Upper lobe of left lung (tissue), 4 donors: ENCODE results near the gene GALNT2.

Source experiments
- EP300 ChIP-seq, 4 donors: sonication (generic); formaldehyde crosslinking; IDR thresholded peaks; one replicate each; pipeline ENCODE4 v1.5.1; 2017; ENCODE audit warnings: antibody characterized with exemption in 4 of 4, control low read depth in 2 of 4
- POLR2A ChIP-seq, 4 donors: fragments of 450-650 bp; IDR thresholded peaks; one replicate each; pipeline ENCODE4 v1.5.1; 2016 to 2017; ENCODE audit warnings: antibody characterized with exemption in 4 of 4, mild to moderate bottlenecking in 2 of 4
- POLR2AphosphoS5 ChIP-seq, 2 donors: sonication (generic); formaldehyde crosslinking; IDR thresholded peaks; one replicate each; pipeline ENCODE4 v1.5.1; 2017; ENCODE audit warnings: antibody characterized with exemption in 2 of 2
- TF ChIP-seq, protein P1 (sequence below), 6 experiments: fragments of 450-650 bp in 4 of 6; fragments of 200-600 bp in 2 of 6; sonication (generic) in 2 of 6; IDR thresholded peaks; one replicate each; pipeline ENCODE4 v1.5.1; 2016 to 2019; ENCODE audit warnings: antibody characterized with exemption in 6 of 6

DNA sequence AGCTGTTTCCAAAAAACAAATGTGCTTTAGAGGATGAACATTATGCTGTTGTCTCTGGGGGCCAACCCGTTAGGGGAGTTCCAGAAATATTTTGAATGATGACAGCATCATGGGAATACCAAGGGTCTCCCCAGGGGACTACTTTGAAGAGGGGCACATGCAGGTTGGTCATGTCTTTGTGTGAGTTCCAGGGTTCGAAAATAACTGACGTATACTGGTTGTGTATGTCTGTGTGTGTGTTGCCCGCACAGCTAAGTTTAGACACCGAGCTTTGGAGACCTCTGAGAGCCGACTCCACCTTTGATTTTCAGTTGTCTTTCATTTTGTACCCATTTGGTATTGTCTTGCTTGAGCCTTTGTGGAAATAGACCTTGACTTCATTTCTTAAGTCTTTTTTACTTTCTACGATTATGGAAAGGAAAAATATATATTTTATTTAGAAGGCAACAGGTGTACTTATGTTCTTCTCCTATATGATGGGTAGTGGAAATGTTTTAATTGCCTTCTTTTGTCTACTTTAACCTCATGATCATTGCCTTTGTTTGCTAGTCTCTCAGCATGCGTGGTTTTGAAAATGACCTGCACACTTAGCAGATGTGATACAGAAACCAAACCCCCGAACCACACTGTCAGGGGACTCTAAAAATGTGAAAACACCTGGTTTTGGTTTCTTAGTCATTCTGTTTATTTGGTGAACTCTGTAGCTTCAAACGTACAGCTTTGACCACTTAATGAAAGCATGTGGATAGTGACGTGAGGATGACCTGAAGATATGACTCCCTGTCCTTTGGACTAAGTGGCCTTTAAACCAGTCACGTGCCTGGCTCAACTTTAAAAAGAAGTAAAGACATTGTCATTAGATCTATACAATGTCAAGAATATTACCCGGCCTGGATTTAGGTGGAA is 56.5 kb downstream of the GALNT2 start:
- TF ChIP-seq, protein P1, sequence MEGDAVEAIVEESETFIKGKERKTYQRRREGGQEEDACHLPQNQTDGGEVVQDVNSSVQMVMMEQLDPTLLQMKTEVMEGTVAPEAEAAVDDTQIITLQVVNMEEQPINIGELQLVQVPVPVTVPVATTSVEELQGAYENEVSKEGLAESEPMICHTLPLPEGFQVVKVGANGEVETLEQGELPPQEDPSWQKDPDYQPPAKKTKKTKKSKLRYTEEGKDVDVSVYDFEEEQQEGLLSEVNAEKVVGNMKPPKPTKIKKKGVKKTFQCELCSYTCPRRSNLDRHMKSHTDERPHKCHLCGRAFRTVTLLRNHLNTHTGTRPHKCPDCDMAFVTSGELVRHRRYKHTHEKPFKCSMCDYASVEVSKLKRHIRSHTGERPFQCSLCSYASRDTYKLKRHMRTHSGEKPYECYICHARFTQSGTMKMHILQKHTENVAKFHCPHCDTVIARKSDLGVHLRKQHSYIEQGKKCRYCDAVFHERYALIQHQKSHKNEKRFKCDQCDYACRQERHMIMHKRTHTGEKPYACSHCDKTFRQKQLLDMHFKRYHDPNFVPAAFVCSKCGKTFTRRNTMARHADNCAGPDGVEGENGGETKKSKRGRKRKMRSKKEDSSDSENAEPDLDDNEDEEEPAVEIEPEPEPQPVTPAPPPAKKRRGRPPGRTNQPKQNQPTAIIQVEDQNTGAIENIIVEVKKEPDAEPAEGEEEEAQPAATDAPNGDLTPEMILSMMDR (IDR thresholded peaks at IDR 0.05), result no peak
- no peak for TF ChIP-seq POLR2A (IDR thresholded peaks at IDR 0.05)
- no peak for TF ChIP-seq POLR2AphosphoS5 (IDR thresholded peaks at IDR 0.05)
- no peak for TF ChIP-seq EP300 (IDR thresholded peaks at IDR 0.05)
